ENCODE results near the gene ZC2HC1B.

- TF ChIP-seq ZNF274 (IDR thresholded peaks at IDR 0.05; ENCODE audit: low read depth, low read length) (no peak), SUZ12 (IDR thresholded peaks at IDR 0.05; ENCODE audit: extremely low read depth, insufficient read depth, insufficient read length) (no peak)
These were observed 64.6 kb downstream of the ZC2HC1B start for GRCh38 chr6:143928853-143929252.
